GM12801 (cell line): Measurements from ENCODE around the gene SERPINB6.

Experiments used
- CTCF ChIP-seq: IDR thresholded peaks from one replicate; pipeline ENCODE4 v1.5.1; 2011; ENCODE audit warnings: control low read depth; ENCODE audit not compliant: insufficient read length; ENCODE audit errors: extremely low read depth

SERPINB6 gene

GRCh38 chr6:2931970-2932748 is 39.2 kb downstream of the SERPINB6 start:
- peak; percentile 64 for TF ChIP-seq CTCF

- TF ChIP-seq CTCF = no peak
Measured at GRCh38 chr6:2931055-2931454, 40.3 kb downstream of the SERPINB6 start.

- no peak for TF ChIP-seq CTCF
Measured at GRCh38 chr6:2921520-2922115, 49.7 kb downstream of the SERPINB6 start.

GRCh38 chr6:2920671-2921112 is 50.7 kb downstream of the SERPINB6 start:
- TF ChIP-seq CTCF = no peak

GRCh38 chr6:2919886-2920285 is 51.5 kb downstream of the SERPINB6 start:
- TF ChIP-seq CTCF = no peak

GRCh38 chr6:2919401-2919800 is 52.0 kb downstream of the SERPINB6 start:
- TF ChIP-seq CTCF = no peak

GRCh38 chr6:2918936-2919335 is 52.4 kb downstream of the SERPINB6 start:
- no peak for TF ChIP-seq CTCF
